SH-SY5Y (cell line): Measurements from ENCODE around the gene SSBP1.

Source experiments
- GATA2 ChIP-seq: IDR thresholded peaks from 2 replicates; pipeline ENCODE4 v1.6.1; 2011; ENCODE audit warnings: mild to moderate bottlenecking, low read depth, low read length
- GATA3 ChIP-seq: IDR thresholded peaks from 2 replicates; pipeline ENCODE4 v1.6.1; 2011; ENCODE audit warnings: low read depth, mild to moderate bottlenecking, low read length, moderate library complexity

- TF ChIP-seq GATA3 (no peak), GATA2 (no peak)
These were observed 20.7 kb upstream of the SSBP1 start for GRCh38 chr7:141717450-141717849.
